HG03135 (cell line): Measurements from ENCODE around the gene PRDM12.
"Not testable (repeated sequence)": the region's sequence is repeated elsewhere in the genome, so short reads cannot be mapped to it uniquely, and the experiment has no call there.

ENCODE experiments used
- ATAC-seq: cut with Tn5 transposase; IDR thresholded peaks from one replicate; pipeline ENCODE4 v1.9.1; 2021; ENCODE audit warnings: mild to moderate bottlenecking, moderate library complexity; ENCODE audit not compliant: unreplicated experiment

The PRDM12 gene

DNA sequence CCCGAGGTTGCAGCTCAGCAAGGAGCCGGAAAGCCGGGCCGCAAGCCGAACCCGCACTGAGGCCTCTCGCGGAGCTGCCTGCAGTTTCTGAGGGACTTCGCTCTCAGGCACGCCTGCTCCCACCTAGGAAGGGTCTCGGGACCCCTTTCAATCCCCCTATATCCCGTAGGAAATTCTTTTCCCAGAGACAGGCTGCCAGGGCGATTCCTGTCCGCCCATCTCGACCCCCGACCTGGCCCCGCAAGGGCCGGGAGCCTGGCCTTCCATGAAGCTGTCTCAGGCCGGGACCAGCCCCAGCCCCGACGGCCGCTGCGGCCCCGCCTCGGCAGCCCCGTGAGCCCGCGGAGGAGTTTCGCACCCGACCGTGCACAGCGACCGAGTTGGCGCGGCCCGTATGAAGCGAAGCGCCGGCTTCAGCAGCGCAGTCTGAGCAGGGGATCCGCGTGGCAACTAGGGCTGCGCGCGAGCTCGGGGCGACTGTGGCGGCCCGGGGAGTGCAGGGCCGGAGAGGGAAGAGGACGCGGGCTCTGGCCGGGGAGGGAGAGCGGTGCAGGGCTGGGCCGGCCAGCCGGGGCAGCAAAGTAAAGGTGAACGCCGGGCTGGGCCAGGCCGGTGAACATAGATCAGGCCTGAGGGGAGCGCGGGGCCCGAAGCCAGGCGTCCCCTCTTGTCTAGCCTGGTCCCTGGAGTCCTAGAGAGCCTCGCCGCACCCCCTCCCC, 977 bp upstream of the PRDM12 start:
- ATAC-seq: no peak

- no peak for ATAC-seq
These were observed 480 bp upstream of the PRDM12 start for GRCh38 chr9:130663977-130664250.

GRCh38 chr9:130665029-130665430, 636 bp downstream of the PRDM12 start:
- no peak for ATAC-seq

GRCh38 chr9:130665431-130666392, 1.3 kb downstream of the PRDM12 start:
- no peak for ATAC-seq

- ATAC-seq: no peak
These were observed 2.2 kb downstream of the PRDM12 start for GRCh38 chr9:130666393-130667119.

DNA sequence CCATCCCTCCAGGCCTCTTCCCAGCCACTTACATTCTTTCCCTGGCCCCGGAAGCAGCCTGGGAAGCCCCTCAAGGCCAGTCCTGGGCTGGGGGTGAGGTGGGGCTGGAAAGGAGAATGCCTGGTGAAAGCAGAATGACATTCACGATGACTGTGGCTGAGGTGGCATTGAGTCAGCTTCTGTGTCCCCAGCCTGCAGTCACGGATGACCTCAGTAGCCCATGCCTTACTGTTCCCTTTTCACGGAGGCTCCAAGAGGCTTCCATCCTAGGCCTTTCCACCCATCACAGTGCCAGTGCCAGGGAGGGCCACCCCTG, 2.7 kb downstream of the PRDM12 start:
- ATAC-seq: no peak

GRCh38 chr9:130668196-130668595, 3.8 kb downstream of the PRDM12 start:
- ATAC-seq: no peak

- no peak for ATAC-seq
These were observed 4.3 kb downstream of the PRDM12 start for GRCh38 chr9:130668659-130669058.

GRCh38 chr9:130669965-130670364, 5.6 kb downstream of the PRDM12 start:
- no peak for ATAC-seq

GRCh38 chr9:130670644-130671043, 6.2 kb downstream of the PRDM12 start:
- no peak for ATAC-seq

GRCh38 chr9:130672466-130672865, 8.1 kb downstream of the PRDM12 start:
- no peak for ATAC-seq

DNA sequence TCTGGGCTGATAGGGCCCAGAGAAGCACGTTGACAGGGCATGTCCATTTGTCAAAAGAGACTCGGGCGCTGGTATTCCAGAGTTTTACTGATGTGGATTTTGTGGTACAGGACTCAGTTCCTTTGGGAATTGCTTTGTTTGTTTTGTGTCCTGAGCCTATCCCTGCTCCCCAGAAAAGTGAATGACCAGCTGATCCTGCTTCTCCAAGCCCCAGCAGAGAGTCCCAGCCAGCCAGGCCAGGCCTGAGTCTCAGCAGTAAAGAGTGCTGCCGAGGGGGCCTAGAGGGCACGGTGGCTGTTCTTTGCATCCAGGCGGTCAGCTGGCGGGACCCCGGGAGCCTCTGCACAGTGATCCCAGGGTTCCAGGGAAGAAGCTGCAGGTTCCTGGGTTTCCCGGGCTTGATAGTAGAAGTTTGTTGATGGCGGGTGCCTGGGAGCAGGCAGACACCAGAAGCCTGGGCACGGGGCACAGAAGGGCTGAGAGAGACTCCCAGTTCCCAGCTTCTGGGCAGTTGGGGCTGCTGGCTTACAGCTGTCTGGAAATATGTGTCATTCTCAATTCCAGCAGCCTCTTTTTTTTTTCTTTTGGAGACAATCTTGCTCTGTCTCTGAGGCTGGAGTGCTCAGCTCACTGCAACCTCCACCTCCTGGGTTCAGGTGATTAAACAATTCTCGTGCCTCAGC, 8.7 kb downstream of the PRDM12 start:
- no peak for ATAC-seq

GRCh38 chr9:130675396-130675795, 11.0 kb downstream of the PRDM12 start:
- no peak for ATAC-seq

DNA sequence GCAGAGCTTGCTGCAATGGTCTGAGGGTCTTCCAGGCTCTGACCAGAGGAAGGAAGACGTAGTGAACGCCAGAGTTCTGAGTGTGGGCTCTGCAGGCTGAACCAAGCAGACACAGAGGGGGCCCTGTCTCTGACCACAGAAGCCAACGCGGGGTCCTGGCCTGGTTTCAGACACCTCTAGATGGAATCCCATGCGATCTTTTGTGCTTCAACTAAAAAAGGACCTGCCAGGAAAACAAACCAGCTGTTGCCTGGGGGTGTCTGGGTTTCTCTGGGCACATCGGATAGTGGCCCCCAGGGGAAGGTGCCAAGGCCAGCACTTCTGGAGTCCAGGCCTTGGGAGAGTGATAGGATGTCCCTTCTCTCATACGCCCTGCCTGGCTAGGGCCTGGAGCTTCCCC, 12.9 kb downstream of the PRDM12 start:
- no peak for ATAC-seq

DNA sequence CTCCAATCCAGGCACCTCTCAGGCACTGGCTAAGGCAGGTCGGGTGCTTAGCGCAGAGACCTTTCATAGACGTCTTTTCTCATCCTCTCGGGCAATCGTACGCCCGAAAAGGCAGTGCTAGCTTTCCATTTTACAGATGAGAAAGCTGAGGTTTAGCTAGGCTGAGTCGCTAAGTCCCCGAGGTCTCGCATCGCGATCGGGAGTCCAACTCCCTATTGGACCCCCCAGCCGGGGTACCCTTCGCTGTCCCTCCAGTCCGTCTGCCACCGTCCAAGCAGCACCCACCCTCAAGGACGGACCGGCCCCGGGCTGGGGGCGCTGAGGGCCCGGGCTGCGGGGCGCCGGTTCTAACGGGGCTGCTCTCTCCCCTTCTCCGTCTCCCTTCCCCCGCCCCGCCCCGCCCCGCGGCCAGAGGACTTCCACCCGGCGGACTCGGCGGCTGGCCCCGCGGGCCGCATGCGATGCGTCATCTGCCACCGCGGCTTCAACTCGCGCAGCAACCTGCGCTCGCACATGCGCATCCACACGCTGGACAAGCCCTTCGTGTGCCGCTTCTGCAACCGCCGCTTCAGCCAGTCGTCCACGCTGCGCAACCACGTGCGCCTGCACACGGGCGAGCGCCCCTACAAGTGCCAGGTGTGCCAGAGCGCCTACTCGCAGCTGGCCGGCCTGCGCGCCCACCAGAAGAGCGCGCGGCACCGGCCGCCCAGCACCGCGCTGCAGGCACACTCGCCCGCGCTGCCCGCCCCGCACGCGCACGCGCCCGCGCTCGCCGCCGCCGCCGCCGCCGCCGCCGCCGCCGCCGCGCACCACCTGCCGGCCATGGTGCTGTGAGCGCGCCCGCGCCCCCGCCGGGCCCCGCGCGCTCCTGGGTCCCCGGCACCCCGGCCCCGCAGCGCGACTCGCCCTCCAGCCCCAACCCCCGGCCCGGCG, 16.7 kb downstream of the PRDM12 start:
- ATAC-seq: no peak

DNA sequence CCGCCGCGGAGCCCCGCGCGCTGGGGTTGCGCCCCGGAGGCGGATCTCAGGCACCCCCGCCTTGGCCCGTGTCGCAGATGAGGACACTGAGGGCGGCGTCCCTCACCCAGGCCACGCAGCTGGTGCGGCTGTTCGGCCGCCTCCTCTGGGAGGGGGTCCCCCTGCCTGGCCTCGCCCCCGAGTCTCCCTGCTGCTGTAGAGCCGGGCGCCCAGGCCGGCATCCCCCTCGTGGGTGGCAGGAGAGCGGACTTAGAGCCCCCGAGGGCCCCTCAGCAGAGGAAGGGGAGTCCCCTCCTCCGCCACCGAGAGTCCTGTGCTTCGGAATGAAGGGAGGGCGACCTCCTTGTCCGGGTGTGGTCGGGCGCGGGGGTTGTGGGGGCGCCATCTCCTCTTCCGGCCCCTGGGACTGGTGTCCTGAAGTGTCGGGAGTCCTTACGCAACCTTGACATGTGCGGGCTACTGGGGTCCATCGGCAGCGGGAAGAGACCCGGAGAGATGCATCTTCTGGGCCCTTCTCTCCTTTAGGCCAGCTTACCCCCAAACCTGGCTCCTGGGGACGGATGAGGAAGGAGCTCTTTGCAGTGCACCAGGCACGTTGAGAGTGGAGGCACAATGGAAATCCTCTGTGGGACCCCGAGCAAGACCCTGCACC, 17.5 kb downstream of the PRDM12 start:
- ATAC-seq: no peak

GRCh38 chr9:130682421-130683121, 18.2 kb downstream of the PRDM12 start:
- no peak for ATAC-seq

GRCh38 chr9:130685104-130685503, 20.7 kb downstream of the PRDM12 start:
- no peak for ATAC-seq

GRCh38 chr9:130685945-130686344, 21.6 kb downstream of the PRDM12 start:
- not testable (repeated sequence) for ATAC-seq
